Body of pancreas (tissue), 4 donors: ENCODE measurements around the gene CLDN22.

Source experiments
- POLR2A ChIP-seq, 3 donors: fragments of 450-650 bp; IDR thresholded peaks; one replicate each; pipeline ENCODE4 v1.6.1; 2016; ENCODE audit warnings: antibody characterized with exemption in 3 of 3, mild to moderate bottlenecking in 2 of 3
- TF ChIP-seq, protein P1 (sequence below), 7 experiments: fragments of 450-650 bp in 4 of 7; fragments of 200-600 bp in 3 of 7; sonication (generic) in 3 of 7; IDR thresholded peaks; one replicate each; pipeline ENCODE4 v1.5.1; 2016 to 2019; ENCODE audit warnings: antibody characterized with exemption in 7 of 7

DNA sequence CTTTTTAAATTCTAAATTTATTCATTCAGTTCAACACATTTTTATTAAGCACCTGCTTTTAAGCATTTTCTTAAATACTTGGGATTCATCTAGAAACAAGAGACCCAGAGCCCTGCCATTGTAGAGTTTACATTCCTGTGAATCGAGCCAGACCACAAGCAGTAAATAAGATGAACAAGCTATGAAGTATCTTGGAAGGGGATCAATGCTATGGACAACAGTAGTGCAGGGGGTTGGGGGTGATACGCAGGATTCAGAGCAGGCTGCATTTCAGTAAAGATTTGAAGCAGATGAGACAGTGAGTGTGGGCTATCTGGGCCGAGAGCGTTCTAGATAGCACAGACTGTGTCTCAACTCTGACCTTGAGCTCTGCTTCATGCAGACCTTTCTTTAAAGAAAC is 35.1 kb downstream of the CLDN22 start:
- TF ChIP-seq, protein P1, sequence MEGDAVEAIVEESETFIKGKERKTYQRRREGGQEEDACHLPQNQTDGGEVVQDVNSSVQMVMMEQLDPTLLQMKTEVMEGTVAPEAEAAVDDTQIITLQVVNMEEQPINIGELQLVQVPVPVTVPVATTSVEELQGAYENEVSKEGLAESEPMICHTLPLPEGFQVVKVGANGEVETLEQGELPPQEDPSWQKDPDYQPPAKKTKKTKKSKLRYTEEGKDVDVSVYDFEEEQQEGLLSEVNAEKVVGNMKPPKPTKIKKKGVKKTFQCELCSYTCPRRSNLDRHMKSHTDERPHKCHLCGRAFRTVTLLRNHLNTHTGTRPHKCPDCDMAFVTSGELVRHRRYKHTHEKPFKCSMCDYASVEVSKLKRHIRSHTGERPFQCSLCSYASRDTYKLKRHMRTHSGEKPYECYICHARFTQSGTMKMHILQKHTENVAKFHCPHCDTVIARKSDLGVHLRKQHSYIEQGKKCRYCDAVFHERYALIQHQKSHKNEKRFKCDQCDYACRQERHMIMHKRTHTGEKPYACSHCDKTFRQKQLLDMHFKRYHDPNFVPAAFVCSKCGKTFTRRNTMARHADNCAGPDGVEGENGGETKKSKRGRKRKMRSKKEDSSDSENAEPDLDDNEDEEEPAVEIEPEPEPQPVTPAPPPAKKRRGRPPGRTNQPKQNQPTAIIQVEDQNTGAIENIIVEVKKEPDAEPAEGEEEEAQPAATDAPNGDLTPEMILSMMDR (IDR thresholded peaks at IDR 0.05) = no peak
- TF ChIP-seq POLR2A (IDR thresholded peaks at IDR 0.05) = no peak
